CD14-positive monocyte (primary cell): ENCODE data around the gene CDH23. TPM values are rescaled to one million over a fixed set of nuclear protein-coding genes. Genes with fewer than 3 reads are reported as not detected.

Experiments
- DNase-seq, 3 donors: peaks; one replicate each; pipeline ENCODE4 v3.0.0-alpha.2; 2011 to 2022
- H2AFZ ChIP-seq: 2 replicates; pipeline ENCODE4 v1.6.0; 2012; ENCODE audit warnings: mild to moderate bottlenecking, low read depth, low read length, inconsistent platforms; ENCODE audit not compliant: insufficient read depth, poor library complexity, severe bottlenecking
- H3K27ac ChIP-seq, 2 donors: 1 replicate in 1 of 2; 2 replicates in 1 of 2; pipeline ENCODE4 v1.5.1; 2012 to 2013; ENCODE audit warnings: low read length in 2 of 2, control low read depth in 1 of 2, inconsistent platforms in 1 of 2, low read depth in 1 of 2, mild to moderate bottlenecking in 1 of 2
- H3K27me3 ChIP-seq, 2 donors: one replicate each; pipeline versions ENCODE4 v1.6.0 to v1.6.1; 2011 to 2013; ENCODE audit warnings: low read length in 2 of 2; ENCODE audit not compliant: control insufficient read depth in 2 of 2, insufficient read depth in 2 of 2
- H3K36me3 ChIP-seq, 2 donors: replicated peaks in 1 of 2; 1 replicate in 1 of 2; 2 replicates in 1 of 2; pipeline versions ENCODE4 v1.5.1 to v1.6.1; 2012 to 2013; ENCODE audit warnings: low read length in 2 of 2, control low read depth in 1 of 2, inconsistent platforms in 1 of 2, mild to moderate bottlenecking in 1 of 2; ENCODE audit not compliant: insufficient read depth in 2 of 2, control insufficient read depth in 1 of 2
- H3K4me1 ChIP-seq, 2 donors: 1 replicate in 1 of 2; 2 replicates in 1 of 2; pipeline versions ENCODE4 v1.5.1 to v1.6.1; 2012 to 2013; ENCODE audit warnings: low read length in 2 of 2, control low read depth in 1 of 2, inconsistent platforms in 1 of 2, mild to moderate bottlenecking in 1 of 2, moderate library complexity in 1 of 2; ENCODE audit not compliant: insufficient read depth in 2 of 2, control insufficient read depth in 1 of 2
- H3K4me2 ChIP-seq: replicated peaks from 2 replicates; pipeline ENCODE3; 2012; ENCODE audit warnings: low read length, moderate library complexity, mild to moderate bottlenecking; ENCODE audit not compliant: poor library complexity, severe bottlenecking; ENCODE audit errors: extremely low read depth
- H3K4me3 ChIP-seq, 3 experiments: fragments of 200-600 bp in 1 of 3; sonication (generic) in 1 of 3; replicated peaks in 1 of 3; 1 replicate in 2 of 3; 2 replicates in 1 of 3; pipeline ENCODE4 v1.5.1; 2011 to 2013; ENCODE audit warnings: low read length in 3 of 3, mild to moderate bottlenecking in 3 of 3, control low read depth in 2 of 3, low read depth in 2 of 3, inconsistent platforms in 1 of 3, moderate library complexity in 1 of 3
- H3K79me2 ChIP-seq: 2 replicates; pipeline ENCODE4 v1.6.0; 2012; ENCODE audit warnings: mild to moderate bottlenecking, control low read depth, inconsistent platforms, low read length, moderate library complexity; ENCODE audit not compliant: insufficient read depth
- H3K9ac ChIP-seq: 2 replicates; pipeline ENCODE4 v1.6.0; 2017; ENCODE audit warnings: low read length, mild to moderate bottlenecking; ENCODE audit not compliant: insufficient read depth, poor library complexity, severe bottlenecking
- H3K9me3 ChIP-seq, 2 donors: replicated peaks in 1 of 2; 1 replicate in 1 of 2; 2 replicates in 1 of 2; pipeline versions ENCODE4 v1.5.1 to v1.6.1; 2012 to 2013; ENCODE audit warnings: low read length in 2 of 2, control low read depth in 1 of 2; ENCODE audit not compliant: control insufficient read depth in 1 of 2, insufficient read depth in 1 of 2
- H4K20me1 ChIP-seq: 2 replicates; pipeline ENCODE4 v1.6.0; 2012; ENCODE audit warnings: mild to moderate bottlenecking, low read length, control low read depth, moderate library complexity; ENCODE audit not compliant: insufficient read depth
- H3K27ac Mint-ChIP-seq, 7 donors: one replicate each; pipeline ENCODE4 v1.8.0; 2020; ENCODE audit warnings: mild to moderate bottlenecking in 7 of 7, mixed read lengths in 7 of 7, moderate library complexity in 6 of 7, inconsistent platforms in 2 of 7
- H3K27me3 Mint-ChIP-seq, 3 donors: one replicate each; pipeline ENCODE4 v1.8.0; 2021 to 2022; ENCODE audit warnings: low read depth in 3 of 3, mild to moderate bottlenecking in 3 of 3, mixed read lengths in 3 of 3, moderate library complexity in 3 of 3, inconsistent platforms in 1 of 3
- H3K36me3 Mint-ChIP-seq, 2 donors: one replicate each; pipeline ENCODE4 v1.8.0; 2020; ENCODE audit warnings: mixed read lengths in 2 of 2, inconsistent platforms in 1 of 2, mild to moderate bottlenecking in 1 of 2
- H3K4me1 Mint-ChIP-seq: one replicate; pipeline ENCODE4 v1.8.0; 2020; ENCODE audit warnings: mild to moderate bottlenecking, mixed read lengths
- H3K4me3 Mint-ChIP-seq, 2 donors: one replicate each; pipeline ENCODE4 v1.8.0; 2020; ENCODE audit warnings: mild to moderate bottlenecking in 2 of 2, mixed read lengths in 2 of 2, moderate library complexity in 1 of 2
- H3K9me3 Mint-ChIP-seq, 7 donors: one replicate each; pipeline ENCODE4 v1.8.0; 2020 to 2022; ENCODE audit warnings: mixed read lengths in 7 of 7, mild to moderate bottlenecking in 6 of 7, moderate library complexity in 6 of 7, inconsistent platforms in 2 of 7
- CTCF ChIP-seq: fragments of 200-600 bp; IDR thresholded peaks from one replicate; pipeline ENCODE4 v1.8.0; 2022; ENCODE audit warnings: antibody characterized with exemption, mild to moderate bottlenecking
- WGBS: methylation state at CpG from one replicate; pipeline ENCODE4 v1.1.5; 2013; ENCODE audit warnings: missing lambda C conversion rate; ENCODE audit not compliant: insufficient coverage; 5-methylcytosine and 5-hydroxymethylcytosine counted together
- intact Hi-C, 2 donors: fragments of 100-400 bp; cut with micrococcal nuclease; formaldehyde crosslinking; loops; one replicate each; pipeline versions ENCODE4 v1.15.0 to v1.15.1; 2023
- polyA plus RNA-seq, 3 donors: library from polyadenylated mRNA; depleted of rRNA in 1 of 3; unstranded in 2 of 3; stranded (reverse) in 1 of 3; fragments of 300-500 nt in 2 of 3; fragments of >200 nt in 1 of 3; fragmentation: Illumina TruSeq in 2 of 3; gene quantifications; 1 replicate in 2 of 3; 2 replicates in 1 of 3; pipeline ENCODE4 v1.2.3, GENCODE V29; 2012 to 2021

Gene CDH23
- polyA plus RNA-seq, 3 donors, result 8.2 to 36.2 (median 10.5) TPM

- 97% methylated on average over 7 of the region's 7 CpGs for WGBS
- intact Hi-C loops, result no loop called here
- Mint-ChIP-seq H3K36me3 (peaks cover 2% of the 10 kb centered on the region in 2 donors), H3K27ac (no peak overlapping the region), H3K27me3 (peaks cover 33 to 45% (median 41%) of the 10 kb centered on the region in 3 donors), H3K9me3 (peaks cover 0 to 28% (median 3%) of the 10 kb centered on the region in 7 donors), H3K4me1 (peaks cover 14% of the 10 kb centered on the region), H3K4me3 (no peak overlapping the region)
- H3K27me3 ChIP-seq, result peaks cover 32 to 34% of the 10 kb centered on the region in 2 donors
- H3K9ac ChIP-seq, result no peak overlapping the region
- DNase-seq, result no peak
- H3K79me2 ChIP-seq, result no peaks in the 10 kb centered on the region
- H2AFZ ChIP-seq, result no peak overlapping the region
- no peak overlapping the region for H3K4me3 ChIP-seq
- H3K4me1 ChIP-seq, result peaks cover 10 to 20% of the 10 kb centered on the region in 2 donors
- H3K9me3 ChIP-seq, result peaks cover 0 to 11% of the 10 kb centered on the region in 2 donors
- no peaks in the 10 kb centered on the region for H4K20me1 ChIP-seq
- H3K27ac ChIP-seq, result no peak overlapping the region
- TF ChIP-seq CTCF, result no peak
- no peak overlapping the region for H3K4me2 ChIP-seq
- H3K36me3 ChIP-seq, result no peaks in the 10 kb centered on the region
These were observed 4.3 kb downstream of the CDH23 start for GRCh38 chr10:71401056-71401455.

- Histone ChIP-seq H3K27ac (no peak overlapping the region), H3K4me3 (no peak overlapping the region), H3K27me3 (peaks cover 27 to 32% of the 10 kb centered on the region in 2 donors), H3K4me2 (no peak overlapping the region), H3K9ac (no peak overlapping the region), H3K4me1 (peaks cover 10 to 14% of the 10 kb centered on the region in 2 donors), H3K36me3 (no peaks in the 10 kb centered on the region), H4K20me1 (no peaks in the 10 kb centered on the region), H3K9me3 (peaks cover 0 to 11% of the 10 kb centered on the region in 2 donors), H3K79me2 (no peaks in the 10 kb centered on the region), H2AFZ (no peak overlapping the region)
- WGBS, result 93% methylated on average over 3 of the region's 7 CpGs
- no peak for TF ChIP-seq CTCF
- H3K27me3 Mint-ChIP-seq, result peaks cover 29 to 39% (median 38%) of the 10 kb centered on the region in 3 donors
- no peak overlapping the region for H3K27ac Mint-ChIP-seq
- H3K9me3 Mint-ChIP-seq, result peaks cover 0 to 27% (median 3%) of the 10 kb centered on the region in 7 donors
- H3K4me1 Mint-ChIP-seq, result peaks cover 13% of the 10 kb centered on the region
- H3K4me3 Mint-ChIP-seq, result no peak overlapping the region
- peaks cover 2% of the 10 kb centered on the region in 2 donors for H3K36me3 Mint-ChIP-seq
- intact Hi-C loops, result no loop called here
- DNase-seq, result no peak
These were observed 5.3 kb downstream of the CDH23 start for GRCh38 chr10:71402005-71402404.
